ENCODE data around the gene BST1.

Gene BST1

DNA sequence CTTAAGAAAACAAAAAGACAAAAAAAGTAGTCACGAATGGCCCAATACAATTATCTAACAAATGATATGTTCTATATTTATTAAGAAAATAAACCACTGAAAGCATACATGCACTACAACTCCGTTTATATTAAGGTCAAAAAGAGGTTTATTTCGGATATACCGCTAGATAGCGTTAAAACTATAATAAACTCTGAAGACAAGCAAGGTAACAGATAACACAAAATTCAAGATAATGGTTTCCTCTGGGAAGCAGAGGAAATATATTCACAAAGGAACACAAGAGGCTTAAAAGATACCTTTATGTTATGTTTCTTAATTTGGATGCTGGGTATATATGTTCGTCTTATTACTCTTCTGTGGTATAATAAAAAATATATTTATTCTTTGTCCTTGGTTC, 26.0 kb upstream of the BST1 start:
- DNase-seq (ENCODE audit: low read depth), result no peak

DNA sequence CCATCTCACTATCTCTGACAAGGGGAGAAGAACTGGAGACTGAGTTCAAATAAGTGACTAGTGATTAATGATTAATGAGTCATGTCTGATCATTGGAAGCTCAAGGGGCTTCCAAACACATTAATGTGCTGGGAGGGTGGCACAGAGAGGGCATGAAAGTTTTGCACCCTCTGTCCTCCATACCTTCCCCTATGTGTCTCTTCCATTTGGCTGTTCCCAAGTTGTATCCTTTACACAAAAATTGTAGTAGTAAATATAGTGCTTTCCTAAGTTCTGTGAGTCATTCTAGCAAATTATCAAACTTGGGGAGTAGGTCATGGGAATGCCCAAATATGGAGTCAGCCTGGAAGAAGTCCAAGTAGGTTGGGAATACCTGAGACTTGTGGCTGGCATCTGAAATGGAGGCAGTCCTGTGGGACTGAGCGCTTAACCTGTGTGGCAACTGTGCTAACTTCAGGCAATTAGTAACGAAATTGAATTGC, 25.3 kb upstream of the BST1 start:
- DNase-seq (ENCODE audit: low read depth), result no peak

DNA sequence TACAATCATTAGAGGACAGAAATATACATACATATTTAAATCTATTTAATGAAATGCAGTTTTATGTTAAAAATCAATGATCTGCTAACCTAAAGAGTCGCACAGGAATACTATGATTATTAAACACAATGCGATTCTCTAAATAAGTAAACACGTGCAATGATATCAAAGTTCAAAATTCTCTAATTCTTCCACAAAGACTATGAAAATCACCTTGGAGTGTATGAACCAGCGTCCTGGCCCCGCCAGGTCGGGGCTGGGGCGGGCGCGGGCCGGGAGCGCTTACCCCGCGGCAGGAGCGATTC, 21.8 kb upstream of the BST1 start:
- DNase-seq (ENCODE audit: low read depth), result no peak

DNA sequence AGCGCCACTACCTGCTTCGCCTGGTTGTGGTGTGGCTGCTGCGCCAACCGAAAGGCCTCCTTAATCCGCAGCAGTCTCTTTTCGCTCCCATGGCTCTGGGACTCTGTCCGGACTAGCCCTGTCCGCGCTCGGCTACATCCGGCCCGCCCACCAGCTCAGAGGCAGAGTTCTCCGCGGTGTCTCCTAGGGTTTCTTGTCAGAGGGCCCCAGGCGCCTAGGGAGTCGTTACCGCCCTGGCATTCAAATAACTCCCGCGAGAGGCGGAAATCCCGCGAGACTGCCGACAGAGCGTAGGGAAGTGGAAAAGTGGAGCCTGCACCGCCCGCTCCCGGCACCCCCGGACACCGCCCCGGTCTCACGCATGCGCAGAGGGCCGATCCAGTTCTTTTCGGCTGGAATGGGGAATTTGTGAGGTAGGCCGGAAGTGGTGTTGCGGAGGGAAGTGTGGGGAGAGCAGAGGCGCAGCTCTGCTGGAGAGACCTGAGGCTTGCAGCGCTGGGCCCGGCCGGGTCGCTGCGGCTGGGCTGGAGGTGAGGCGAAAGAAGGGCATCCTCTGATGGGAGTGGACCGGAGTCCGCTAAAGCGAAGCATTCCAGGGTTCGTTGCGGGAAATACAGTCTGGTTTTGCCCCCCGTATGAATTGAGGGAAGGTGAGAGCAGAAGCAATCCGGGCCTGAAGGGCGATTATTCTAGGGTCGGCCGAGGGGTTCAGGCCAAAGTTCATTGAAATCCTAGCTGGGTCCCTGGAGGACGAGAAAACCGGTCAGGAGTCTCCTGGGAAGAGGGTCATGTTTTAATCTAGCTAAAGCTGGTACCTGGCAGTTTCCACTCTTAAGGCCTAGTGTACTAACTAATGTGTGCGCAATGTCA, 21.3 kb upstream of the BST1 start, which contains the start of gene FAM200B:
Gene FAM200B, plus strand, starts transcription at position 456 of the 870 bp plus-strand sequence. CDS start 5,151 bp downstream, outside the sequence.
- DNase-seq (ENCODE audit: low read depth), result peak; percentile 95

DNA sequence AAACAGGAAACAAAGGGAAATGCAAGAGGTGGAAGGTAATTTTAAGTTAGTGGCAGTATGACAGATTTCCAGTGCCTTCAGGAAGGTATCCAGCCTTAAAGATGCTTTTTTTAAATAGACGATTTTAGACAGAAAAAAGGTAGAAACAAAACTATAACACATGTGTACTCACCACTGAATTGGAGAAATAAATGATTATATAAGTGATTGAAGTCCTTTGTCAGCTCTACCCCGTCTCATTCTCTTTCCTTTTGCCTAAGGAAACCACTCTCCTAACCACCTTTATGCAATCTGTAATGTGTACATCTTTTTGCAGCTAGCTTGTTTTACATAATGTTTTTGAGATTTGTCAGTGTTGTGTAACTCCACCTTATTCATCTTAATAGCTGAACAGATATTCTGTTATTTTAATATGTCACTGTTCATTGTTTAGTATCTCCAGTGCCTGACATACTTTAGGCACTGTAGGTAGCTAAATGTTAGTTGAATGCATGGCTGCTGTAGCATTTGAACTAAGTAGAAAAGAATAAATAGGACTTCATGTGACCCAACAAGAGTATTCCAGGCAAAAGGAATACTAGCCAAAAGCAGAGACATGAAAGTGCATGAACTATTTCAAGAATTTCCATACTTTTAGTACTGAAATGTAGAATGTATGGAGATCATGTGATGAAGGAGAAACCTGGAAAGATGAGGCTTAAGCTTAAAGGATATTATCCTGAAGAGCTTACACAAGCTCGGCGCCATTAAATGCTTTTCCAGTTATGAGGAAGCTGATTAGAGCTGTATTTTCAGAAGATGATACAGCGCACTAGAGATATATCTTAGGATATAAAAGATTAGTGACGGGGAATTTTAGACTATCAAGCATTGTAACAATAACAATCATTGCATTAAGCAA, 20.4 kb upstream of the BST1 start:
- DNase-seq (ENCODE audit: low read depth), result no peak

DNA sequence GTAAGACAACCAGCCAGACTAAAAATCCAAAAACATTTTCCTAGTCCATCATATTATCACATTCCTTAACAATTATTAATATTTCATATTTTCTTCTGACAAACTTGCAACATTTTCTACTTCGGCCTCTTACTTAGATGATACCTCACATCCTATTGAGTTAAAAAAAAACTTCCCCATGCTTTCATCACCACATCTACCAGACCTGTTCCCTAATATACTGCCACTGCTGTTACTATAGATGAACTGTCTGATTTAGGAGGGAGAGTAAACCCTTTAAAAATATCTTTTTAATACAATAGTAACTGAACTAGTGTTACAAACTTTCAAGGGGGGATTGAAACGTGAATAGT, 19.7 kb upstream of the BST1 start:
- no peak for DNase-seq (ENCODE audit: low read depth)

DNA sequence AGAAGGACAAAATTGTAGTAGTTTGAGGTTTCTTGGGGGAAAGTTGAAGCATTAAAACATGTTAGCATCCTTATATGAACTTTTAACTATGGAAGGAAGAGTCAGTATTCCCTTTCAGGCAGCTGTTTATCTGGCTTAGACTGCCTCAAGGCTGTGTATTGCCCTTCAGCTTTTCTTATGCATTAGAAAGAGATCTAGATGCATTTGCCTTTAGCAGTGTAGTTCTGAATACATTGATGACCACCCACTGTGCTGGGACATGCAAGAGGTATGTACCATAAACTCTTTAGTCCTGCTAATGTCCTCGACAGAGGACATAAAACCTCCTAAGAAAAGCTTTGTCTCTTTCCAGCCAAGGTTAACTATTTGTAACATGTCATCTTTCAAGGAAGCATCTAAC, 18.4 kb upstream of the BST1 start:
- DNase-seq (ENCODE audit: low read depth), result no peak

DNA sequence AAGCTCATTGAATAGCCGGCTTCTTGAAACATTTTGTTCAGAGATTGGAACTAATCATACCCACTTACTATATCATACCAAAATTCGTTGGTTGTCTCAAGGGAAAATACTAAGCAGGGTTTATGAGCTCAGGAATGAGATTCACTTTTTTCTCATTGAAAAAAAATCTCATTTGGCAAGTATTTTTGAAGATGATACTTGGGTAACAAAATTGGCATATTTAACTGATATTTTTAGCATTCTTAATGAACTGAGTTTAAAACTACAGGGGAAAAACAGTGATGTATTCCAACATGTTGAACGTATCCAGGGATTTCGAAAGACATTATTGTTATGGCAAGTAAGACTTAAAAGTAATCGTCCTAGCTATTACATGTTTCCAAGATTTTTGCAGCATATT, 14.8 kb upstream of the BST1 start:
- no peak for DNase-seq (ENCODE audit: low read depth)

DNA sequence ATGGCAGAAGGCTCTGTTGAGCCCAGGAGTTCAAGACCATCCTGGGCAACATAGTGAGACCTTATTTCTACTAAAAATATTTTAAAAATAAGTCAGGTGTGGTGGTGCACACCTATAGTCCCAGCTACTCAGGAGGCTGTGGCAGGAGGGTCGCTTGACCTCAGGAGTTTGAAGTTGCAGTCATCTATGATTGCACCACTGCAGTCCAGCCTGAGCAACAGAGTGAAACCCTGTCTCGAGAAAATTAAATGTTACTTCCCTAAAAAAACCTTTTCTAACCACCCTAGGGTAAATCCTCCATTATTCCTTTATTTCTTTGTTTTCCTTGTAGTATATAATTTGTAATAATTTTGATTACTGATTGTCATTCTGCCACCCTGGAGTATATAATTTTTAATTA, 13.3 kb upstream of the BST1 start:
- no peak for DNase-seq (ENCODE audit: low read depth)

DNA sequence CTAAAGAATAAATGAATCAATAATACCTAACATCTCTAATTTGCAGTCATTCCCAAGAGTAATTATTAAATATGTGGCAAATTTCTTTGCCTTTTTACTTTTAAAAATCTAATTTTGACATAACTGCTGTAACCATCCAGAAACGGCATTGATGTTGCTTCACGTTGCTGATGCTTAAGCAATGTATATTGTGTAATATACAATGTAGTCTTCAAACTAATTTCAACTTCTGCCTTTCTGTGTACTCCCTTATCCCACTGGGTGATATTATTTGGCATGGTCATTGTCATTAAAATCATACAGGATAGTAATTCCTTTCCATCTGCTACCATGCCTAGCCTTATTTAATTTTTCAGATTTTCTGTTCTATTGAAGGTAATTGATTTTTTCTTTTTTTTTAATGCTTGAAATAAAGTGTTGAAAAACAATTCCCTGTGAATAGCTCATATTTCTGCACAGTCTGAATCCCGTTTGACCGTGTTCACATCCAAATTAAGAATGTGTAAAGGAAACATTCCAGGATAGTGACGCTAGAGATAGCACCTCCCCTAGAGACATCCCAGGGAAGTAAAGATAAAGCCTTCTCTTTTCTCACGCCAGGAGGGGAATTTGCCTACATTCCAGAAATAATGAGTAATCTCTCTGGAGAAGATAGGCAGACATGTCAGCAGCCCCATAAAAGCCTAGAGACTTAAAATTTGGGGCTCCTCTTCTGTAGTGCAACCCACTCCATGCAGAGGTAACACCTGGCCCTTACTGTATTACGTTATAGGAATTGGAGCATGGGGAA, 12.7 kb upstream of the BST1 start:
- DNase-seq (ENCODE audit: low read depth), result peak; percentile 49

DNA sequence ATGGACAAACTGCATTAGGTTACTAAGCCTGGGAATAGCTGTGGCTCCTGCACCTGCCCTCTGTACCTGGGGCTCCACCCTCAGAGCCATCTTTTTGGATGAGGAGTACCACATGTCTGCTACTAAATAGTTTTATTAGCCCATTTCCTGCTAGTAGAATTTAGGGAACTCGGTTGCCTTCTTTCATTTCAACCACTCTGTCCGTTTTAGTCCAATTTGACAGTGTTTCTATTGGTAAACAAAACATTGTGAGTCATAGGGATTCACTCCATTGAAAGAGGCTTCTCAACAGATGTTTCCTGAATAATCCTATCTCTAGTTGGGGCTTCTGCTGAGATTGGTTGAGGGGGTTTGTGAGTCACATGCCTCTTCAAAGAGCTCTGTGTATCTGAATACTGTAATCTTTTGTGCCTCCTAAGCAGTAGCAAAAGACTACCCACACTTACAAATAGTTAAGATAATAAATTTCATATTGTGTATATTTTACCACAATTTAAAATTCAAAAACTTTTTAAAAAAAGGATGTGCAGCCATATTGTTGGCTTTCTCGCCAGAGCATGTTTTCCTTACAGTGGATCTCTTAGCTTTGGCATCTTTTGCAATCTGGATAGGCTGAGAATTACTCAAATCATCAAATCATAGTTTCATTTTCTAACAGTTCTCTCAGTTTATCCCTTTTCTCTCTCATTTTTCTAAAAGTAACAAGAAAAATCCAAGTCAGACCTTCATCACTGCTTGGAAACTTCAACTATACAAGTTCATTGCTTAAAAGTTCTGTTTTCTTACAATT, 11.3 kb upstream of the BST1 start:
- DNase-seq (ENCODE audit: low read depth), result no peak

DNA sequence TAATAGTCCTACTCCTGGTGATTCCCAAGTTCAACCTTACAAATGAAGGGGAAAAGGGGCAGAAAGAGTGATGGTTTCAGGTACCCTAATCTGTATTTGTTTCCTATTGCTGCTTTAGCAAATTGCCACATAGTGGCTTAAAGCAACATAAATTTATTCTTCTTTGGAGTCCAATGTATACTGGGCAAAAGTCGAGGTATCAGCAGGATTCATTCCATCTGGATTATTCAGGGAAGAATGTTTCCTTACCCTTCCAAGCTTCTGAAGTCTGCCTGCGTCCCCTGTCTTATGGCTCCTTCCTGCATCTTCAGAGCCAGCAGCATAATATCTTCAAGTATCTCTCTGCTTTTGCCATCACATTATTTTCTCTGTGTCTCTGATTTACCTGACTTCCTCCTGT, 10.3 kb upstream of the BST1 start:
- DNase-seq (ENCODE audit: low read depth), result no peak

DNA sequence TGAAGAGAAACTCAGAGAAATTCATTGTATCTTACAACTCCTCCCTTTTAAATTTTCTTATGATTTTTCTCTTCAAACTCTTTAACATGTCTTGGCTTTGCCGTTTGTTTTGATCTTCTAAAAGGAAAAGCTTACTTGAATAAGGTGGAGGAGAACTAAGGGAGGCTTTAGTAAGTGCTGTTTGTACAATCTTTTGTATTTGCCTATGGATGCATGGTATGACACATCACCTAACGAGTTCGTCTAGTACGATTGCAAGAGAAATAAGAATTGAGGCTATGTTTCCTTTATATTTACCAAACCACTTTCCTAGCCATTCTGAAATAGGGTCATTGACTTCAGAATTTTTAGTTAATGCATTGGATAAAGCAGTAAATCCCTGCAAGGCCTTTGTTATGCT, 8.4 kb upstream of the BST1 start:
- DNase-seq (ENCODE audit: low read depth), result no peak

DNA sequence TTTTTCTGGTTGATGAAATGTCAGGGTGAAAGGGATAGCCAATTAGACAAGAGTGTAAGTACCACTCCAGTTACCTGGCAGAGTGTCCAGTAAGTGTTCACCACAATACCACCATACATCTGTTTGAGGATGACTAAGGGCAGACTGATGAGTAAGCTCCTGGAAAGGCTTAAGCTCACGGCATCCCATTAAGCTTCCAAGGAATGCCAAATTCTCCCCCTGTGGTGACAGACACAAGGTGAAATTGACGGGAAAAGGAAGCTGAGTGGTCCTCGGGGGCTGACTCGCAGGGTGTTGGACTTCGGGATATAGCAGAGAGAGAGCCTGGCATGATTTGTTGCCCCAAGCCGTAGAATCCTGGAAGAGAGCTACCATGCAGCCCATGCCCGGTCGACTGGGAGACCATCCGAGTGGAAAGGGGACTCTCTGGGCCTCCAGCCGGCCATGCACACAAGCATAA, 7.6 kb upstream of the BST1 start:
- peak; percentile 76 for DNase-seq (ENCODE audit: low read depth)

DNA sequence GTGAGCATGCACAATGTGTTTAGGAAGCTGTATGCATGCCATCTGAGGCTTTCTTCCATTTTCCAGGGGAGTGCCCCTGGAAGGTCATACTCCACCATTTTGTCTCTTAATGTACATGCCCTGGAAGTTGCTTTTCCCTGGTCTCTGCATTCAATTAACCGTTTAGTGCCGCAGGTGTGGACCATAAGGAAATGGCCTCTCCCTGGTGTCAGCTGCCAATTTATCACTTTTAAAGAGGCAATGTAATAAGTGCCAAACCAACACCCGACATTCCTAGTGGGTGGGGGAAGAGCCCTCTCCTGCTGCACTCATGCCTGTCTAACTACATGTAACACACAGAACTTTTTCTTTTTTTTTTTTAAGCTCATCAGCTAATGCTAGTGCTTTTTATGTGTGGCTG, 7.1 kb upstream of the BST1 start:
- no peak for DNase-seq (ENCODE audit: low read depth)

DNA sequence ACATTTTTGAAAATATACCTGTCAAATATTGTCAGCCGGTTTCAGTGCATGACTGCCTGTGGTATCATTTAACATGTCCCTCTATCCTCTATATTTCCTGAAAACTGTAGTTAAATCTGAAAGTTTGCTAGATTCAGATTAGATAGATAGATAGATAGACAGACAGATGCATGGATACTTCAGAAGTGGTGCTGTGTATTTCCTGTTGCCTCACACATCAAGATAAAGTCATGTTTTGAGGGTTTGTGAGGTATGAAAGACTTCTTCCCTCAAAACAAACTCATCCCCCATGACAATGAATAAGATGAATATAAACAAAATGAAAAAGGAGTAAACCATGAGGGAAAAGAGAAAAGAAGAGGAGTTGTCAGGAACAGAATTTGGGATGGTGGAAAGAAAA, 6.0 kb upstream of the BST1 start:
- no peak for DNase-seq (ENCODE audit: low read depth)

DNA sequence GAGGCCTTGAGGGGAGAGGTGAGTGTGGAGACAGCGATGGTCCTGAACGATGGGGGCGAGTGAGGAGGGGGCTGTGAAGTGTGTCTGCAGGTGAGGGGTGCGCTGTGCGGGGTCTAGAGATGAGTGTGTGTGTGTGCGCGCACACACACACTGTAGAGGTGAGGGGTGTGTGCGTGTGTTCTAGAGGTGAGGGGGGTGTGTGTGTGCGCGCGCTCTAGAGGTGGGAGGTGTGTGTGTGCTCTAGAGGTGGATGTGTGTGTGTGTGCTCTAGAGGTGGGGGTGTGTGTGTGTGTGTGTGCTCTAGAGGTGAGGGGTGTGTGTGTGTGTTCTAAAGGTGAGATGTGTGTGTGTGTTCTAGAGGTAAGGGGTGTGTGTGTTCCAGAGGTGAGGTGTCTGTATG, 574 bp downstream of the BST1 start:
- DNase-seq (ENCODE audit: low read depth), result no peak

DNA sequence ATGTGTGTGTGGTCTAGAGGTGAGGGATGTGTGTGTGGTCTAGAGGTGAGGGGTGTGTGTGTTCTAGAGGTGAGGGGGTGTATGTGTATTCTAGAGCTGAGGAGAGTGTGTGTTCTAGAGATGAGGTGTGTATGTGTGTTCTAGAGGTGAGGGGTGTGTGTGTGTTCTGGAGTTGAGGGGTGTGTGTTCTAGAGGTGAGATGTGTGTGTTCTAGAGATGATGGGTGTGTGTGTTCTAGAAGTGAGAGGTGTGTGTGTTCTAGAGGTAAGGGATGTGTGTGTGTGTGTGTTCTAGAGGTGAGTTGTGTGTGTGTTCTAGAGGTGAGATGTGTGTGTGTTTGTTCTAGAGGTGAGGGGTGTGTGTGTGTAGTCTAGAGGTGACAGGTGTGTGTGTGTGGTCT, 1.3 kb downstream of the BST1 start:
- DNase-seq (ENCODE audit: low read depth), result no peak

DNA sequence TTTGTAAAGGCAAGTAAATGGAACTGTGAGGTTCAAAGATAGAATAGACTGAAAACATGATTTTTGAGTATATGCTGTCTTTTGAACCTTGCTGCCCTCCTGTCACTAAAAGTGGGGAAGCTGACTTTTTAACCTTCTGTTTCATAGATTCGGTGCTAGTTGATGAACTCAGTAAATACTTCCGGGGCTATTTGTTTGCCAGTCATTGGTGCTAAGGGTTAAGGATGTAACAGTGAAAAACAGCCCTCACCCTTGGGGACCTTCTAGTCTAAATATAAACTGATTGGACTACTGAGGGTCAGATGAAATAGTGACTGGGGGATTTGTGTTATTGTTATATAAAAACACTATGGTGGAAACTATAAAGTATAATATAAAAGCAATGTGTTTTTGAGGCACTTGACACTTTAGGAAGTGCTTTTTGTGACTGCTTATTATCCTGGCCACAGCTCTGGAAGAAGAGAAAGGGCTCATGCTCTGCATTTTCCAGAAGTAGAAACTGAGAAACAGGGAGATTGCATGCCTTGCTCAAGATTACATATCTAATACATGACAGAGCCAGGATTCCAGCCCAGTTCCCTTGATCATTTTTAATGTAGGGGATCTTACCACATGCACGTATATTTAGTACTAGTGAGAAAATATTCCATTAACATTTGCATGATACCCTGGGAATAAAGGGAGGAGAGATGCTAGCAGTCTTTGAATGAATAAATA, 3.9 kb downstream of the BST1 start:
- DNase-seq (ENCODE audit: low read depth), result no peak

DNA sequence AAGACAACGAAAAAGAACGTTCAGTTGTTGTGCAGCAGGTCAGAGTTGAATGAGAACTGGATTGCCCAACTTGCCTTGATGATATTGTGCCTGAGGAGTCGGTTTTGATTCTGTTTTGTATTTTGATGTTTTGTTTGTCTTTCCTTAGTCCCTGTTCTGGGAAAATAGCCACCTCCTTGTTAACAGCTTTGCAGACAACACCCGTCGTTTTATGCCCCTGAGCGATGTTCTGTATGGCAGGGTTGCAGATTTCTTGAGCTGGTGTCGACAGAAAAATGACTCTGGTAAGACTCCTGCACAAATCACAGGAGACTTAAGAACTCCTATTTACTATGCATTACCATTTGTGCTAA, 4.5 kb downstream of the BST1 start:
- DNase-seq (ENCODE audit: low read depth), result no peak

DNA sequence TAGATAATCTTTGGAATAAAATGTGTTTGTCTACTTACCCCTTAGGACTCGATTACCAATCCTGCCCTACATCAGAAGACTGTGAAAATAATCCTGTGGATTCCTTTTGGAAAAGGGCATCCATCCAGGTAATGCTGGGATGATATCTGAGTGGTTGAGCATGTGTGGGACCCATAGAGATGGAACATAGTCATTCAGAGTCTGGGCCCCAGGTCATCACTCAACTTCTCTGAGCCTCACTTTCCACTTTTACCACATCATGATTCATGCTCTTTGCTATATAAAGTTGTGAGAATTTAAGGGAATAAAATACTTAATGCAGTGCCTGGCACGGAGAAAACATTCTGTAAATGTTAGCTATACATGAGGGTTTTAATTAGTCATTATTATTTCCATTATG, 8.9 kb downstream of the BST1 start:
- no peak for DNase-seq (ENCODE audit: low read depth)

All from stromal cell of bone marrow (primary cell).